GM19467 (cell line): ENCODE data around the gene ANGPTL2.
"Not testable (repeated sequence)": the region's sequence is repeated elsewhere in the genome, so short reads cannot be mapped to it uniquely, and the experiment has no call there.

Source experiments
- ATAC-seq: cut with Tn5 transposase; IDR thresholded peaks from one replicate; pipeline ENCODE4 v1.9.1; 2021; ENCODE audit warnings: mild to moderate bottlenecking, moderate library complexity; ENCODE audit not compliant: unreplicated experiment

ANGPTL2 gene

GRCh38 chr9:127122176-127123063 is at the start of gene ANGPTL2:
TSS of gene ANGPTL2 (minus strand) at chr9:127122635. CDS start at chr9:127108731, 13,904 bp downstream.
- no peak for ATAC-seq

GRCh38 chr9:127171348-127171747 is 48.9 kb upstream of the ANGPTL2 start:
- ATAC-seq, result not testable (repeated sequence)

- no peak for ATAC-seq
These were observed 48.2 kb upstream of the ANGPTL2 start for GRCh38 chr9:127170652-127171051.

- ATAC-seq, result no peak
These were observed 47.7 kb upstream of the ANGPTL2 start for GRCh38 chr9:127170103-127170502.

- ATAC-seq, result no peak
These were observed 47.1 kb upstream of the ANGPTL2 start for GRCh38 chr9:127169575-127169883.

GRCh38 chr9:127168756-127169574 is 46.5 kb upstream of the ANGPTL2 start:
- ATAC-seq, result no peak

- no peak for ATAC-seq
These were observed 45.3 kb upstream of the ANGPTL2 start for GRCh38 chr9:127167560-127168326.

- ATAC-seq, result peak; percentile 67
These were observed 44.5 kb upstream of the ANGPTL2 start for GRCh38 chr9:127166651-127167524.

GRCh38 chr9:127166111-127166510 is 43.7 kb upstream of the ANGPTL2 start:
- ATAC-seq, result no peak

- ATAC-seq, result no peak
These were observed 42.7 kb upstream of the ANGPTL2 start for GRCh38 chr9:127165116-127165515.

- ATAC-seq, result no peak
These were observed 41.0 kb upstream of the ANGPTL2 start for GRCh38 chr9:127163409-127163808.

GRCh38 chr9:127162864-127163365 is 40.5 kb upstream of the ANGPTL2 start:
- ATAC-seq, result no peak

GRCh38 chr9:127162046-127162863 is 39.8 kb upstream of the ANGPTL2 start:
- no peak for ATAC-seq

- ATAC-seq, result no peak
These were observed 38.7 kb upstream of the ANGPTL2 start for GRCh38 chr9:127161081-127161624.

- ATAC-seq, result no peak
These were observed 37.6 kb upstream of the ANGPTL2 start for GRCh38 chr9:127159949-127160610.

- no peak for ATAC-seq
These were observed 36.9 kb upstream of the ANGPTL2 start for GRCh38 chr9:127159325-127159801.

- ATAC-seq, result no peak
These were observed 36.4 kb upstream of the ANGPTL2 start for GRCh38 chr9:127158786-127159324.
